22Rv1 (cell line): ENCODE measurements around the gene ADAM12.

ENCODE experiments used
- CTCF ChIP-seq: fragments of 450-650 bp; IDR thresholded peaks from 2 replicates; pipeline ENCODE4 v1.5.1; 2017; ENCODE audit warnings: mild to moderate bottlenecking
- ZFX ChIP-seq: fragments of 450-650 bp; IDR thresholded peaks from 2 replicates; pipeline ENCODE4 v1.6.1; 2017; ENCODE audit warnings: antibody characterized with exemption, borderline replicate concordance

GRCh38 chr10:126421756-126422256 lies 33.5 kb upstream of the ADAM12 start:
- TF ChIP-seq CTCF (no peak), ZFX (no peak)
